Cardiac muscle cell (in vitro differentiated cells and primary cell): ENCODE measurements around the gene DAAM1. TPM values are rescaled to one million over a fixed set of nuclear protein-coding genes. Genes with fewer than 3 reads are reported as not detected.

Experiments used
- DNase-seq, 2 donors: peaks; one replicate each; pipeline versions ENCODE4 v3.0.0 to v3.0.0-alpha.2; 2010 to 2017; ENCODE audit warnings: low read depth in 1 of 2, low spot score in 1 of 2
- H3K27ac ChIP-seq: fragments of 200-600 bp; sonication (generic); 2 replicates; pipeline ENCODE4 v1.5.1; 2016
- H3K27me3 ChIP-seq: fragments of 200-600 bp; sonication (generic); 2 replicates; pipeline ENCODE4 v1.6.0; 2016; ENCODE audit warnings: control low read depth
- H3K36me3 ChIP-seq: fragments of 200-600 bp; sonication (generic); 2 replicates; pipeline ENCODE4 v1.5.1; 2016; ENCODE audit warnings: control low read depth
- H3K4me1 ChIP-seq: fragments of 200-600 bp; sonication (generic); 2 replicates; pipeline ENCODE4 v1.8.1; 2017; ENCODE audit warnings: low read depth, mild to moderate bottlenecking, mixed run types
- H3K4me3 ChIP-seq: fragments of 200-600 bp; sonication (generic); 2 replicates; pipeline ENCODE4 v1.5.1; 2016; ENCODE audit warnings: mild to moderate bottlenecking
- H3K9me3 ChIP-seq: fragments of 200-600 bp; sonication (generic); 2 replicates; pipeline ENCODE4 v1.5.1; 2017; ENCODE audit warnings: low read depth, mild to moderate bottlenecking, control low read depth
- CTCF ChIP-seq: IDR thresholded peaks from 2 replicates; pipeline ENCODE4 v1.5.1; 2012; ENCODE audit warnings: low read depth, mild to moderate bottlenecking, low read length
- polyA plus RNA-seq: library from polyadenylated mRNA; unstranded; fragments of >200 nt; fragmentation: Nextera tagmentation; extraction: Ambion mirVana; gene quantifications from 2 replicates; pipeline ENCODE4 v1.2.1, GENCODE V29; 2016
- total RNA-seq: library from RNA; depleted of rRNA; stranded (reverse); fragments of >200 nt; gene quantifications from 2 replicates; pipeline ENCODE4 v1.2.3, GENCODE V29; 2016

Gene DAAM1
- total and polyA plus RNA-seq, 2 experiments from 2014 or later: 33.9 to 34.2 TPM

GRCh38 chr14:59200195-59200594, 11.7 kb downstream of the DAAM1 start:
- DNase-seq: no peak
- TF ChIP-seq CTCF: no peak

GRCh38 chr14:59202031-59202430, 13.6 kb downstream of the DAAM1 start:
- no peak overlapping the region for H3K27ac ChIP-seq
- H3K36me3 ChIP-seq: no peaks in the 10 kb centered on the region
- H3K27me3 ChIP-seq: no peaks in the 10 kb centered on the region
- no peak overlapping the region for H3K4me3 ChIP-seq
- DNase-seq: no peak
- peaks cover 12% of the 10 kb centered on the region for H3K4me1 ChIP-seq
- no peaks in the 10 kb centered on the region for H3K9me3 ChIP-seq
- TF ChIP-seq CTCF: no peak

More at GRCh38 chr14:59200195-59200594, 11.7 kb downstream of the DAAM1 start:
- Histone ChIP-seq H3K36me3 (no peaks in the 10 kb centered on the region), H3K9me3 (no peaks in the 10 kb centered on the region), H3K27me3 (no peaks in the 10 kb centered on the region), H3K4me3 (no peak overlapping the region), H3K27ac (no peak overlapping the region), H3K4me1 (peaks cover 12% of the 10 kb centered on the region)

GRCh38 chr14:59204305-59204704, 15.8 kb downstream of the DAAM1 start:
- H3K36me3 ChIP-seq: no peaks in the 10 kb centered on the region
- TF ChIP-seq CTCF: no peak
- peaks cover 5% of the 10 kb centered on the region for H3K4me1 ChIP-seq
- no peaks in the 10 kb centered on the region for H3K27me3 ChIP-seq
- H3K27ac ChIP-seq: no peak overlapping the region
- DNase-seq: no peak
- no peaks in the 10 kb centered on the region for H3K9me3 ChIP-seq
- no peak overlapping the region for H3K4me3 ChIP-seq

GRCh38 chr14:59206892-59207291, 18.4 kb downstream of the DAAM1 start:
- no peaks in the 10 kb centered on the region for H3K36me3 ChIP-seq
- no peaks in the 10 kb centered on the region for H3K27me3 ChIP-seq
- no peaks in the 10 kb centered on the region for H3K9me3 ChIP-seq
- no peak overlapping the region for H3K27ac ChIP-seq
- H3K4me1 ChIP-seq: peaks cover 6% of the 10 kb centered on the region
- no peak for TF ChIP-seq CTCF
- H3K4me3 ChIP-seq: no peak overlapping the region
- no peak for DNase-seq

- DNase-seq: no peak
- H3K4me3 ChIP-seq: no peak overlapping the region
Observed at GRCh38 chr14:59207506-59207933, 19.1 kb downstream of the DAAM1 start.

More at GRCh38 chr14:59207506-59207933, 19.1 kb downstream of the DAAM1 start:
- no peak for TF ChIP-seq CTCF
- Histone ChIP-seq H3K36me3 (no peaks in the 10 kb centered on the region), H3K27ac (no peak overlapping the region), H3K9me3 (no peaks in the 10 kb centered on the region), H3K4me1 (peaks cover 12% of the 10 kb centered on the region), H3K27me3 (no peaks in the 10 kb centered on the region)
